Subcutaneous adipose tissue (tissue), 4 donors: ENCODE results near the gene THSD7B. TPM values are rescaled to one million over a fixed set of nuclear protein-coding genes. Genes with fewer than 3 reads are reported as not detected.

ENCODE experiments used
- CTCF ChIP-seq: fragments of 450-650 bp; IDR thresholded peaks from one replicate; pipeline ENCODE4 v1.5.1; 2016; ENCODE audit warnings: low read depth, mild to moderate bottlenecking, control low read depth, antibody characterized with exemption, moderate library complexity
- total RNA-seq, 4 donors: library from RNA; depleted of rRNA; stranded (reverse); fragments of >200 nt; gene quantifications; one replicate each; pipeline ENCODE4 v1.1.0, GENCODE V29; 2016

THSD7B gene
- total RNA-seq, 4 donors from 2014 or later = 2.0 to 5.1 (median 2.8) TPM

- no peak for TF ChIP-seq CTCF
These were observed 136.4 kb downstream of the THSD7B start for GRCh38 chr2:136901732-136902131.

GRCh38 chr2:136905779-136906178 lies 140.4 kb downstream of the THSD7B start:
- TF ChIP-seq CTCF = no peak

- no peak for TF ChIP-seq CTCF
These were observed 144.4 kb downstream of the THSD7B start for GRCh38 chr2:136909777-136910176.

GRCh38 chr2:136916131-136916530 lies 150.8 kb downstream of the THSD7B start:
- TF ChIP-seq CTCF = no peak

- no peak for TF ChIP-seq CTCF
These were observed 152.1 kb downstream of the THSD7B start for GRCh38 chr2:136917411-136917881.

GRCh38 chr2:136919682-136920081 lies 154.3 kb downstream of the THSD7B start:
- TF ChIP-seq CTCF = no peak

- no peak for TF ChIP-seq CTCF
These were observed 155.4 kb downstream of the THSD7B start for GRCh38 chr2:136920652-136921333.
